ENCODE results near the gene FNDC5. TPM values are rescaled to one million over a fixed set of nuclear protein-coding genes. Genes with fewer than 3 reads are reported as not detected.

The FNDC5 gene
- total and polyA plus RNA-seq, 2 of the 13 experiments (the other 11 are each of a cell fraction or from before 2014, with no cell fraction given), result 1.4 to 3.1 TPM

GRCh38 chr1:32817815-32818786 is 52.6 kb downstream of the FNDC5 start (continued):
- TF ChIP-seq ZNF513 (CRISPR knock-in tag; conservative IDR thresholded peaks at IDR 0.05), result no peak
- no peak for TF ChIP-seq MBD4 (IDR thresholded peaks at IDR 0.05; ENCODE audit: borderline replicate concordance, low read length)
- no peak for TF ChIP-seq ZBTB44 (CRISPR knock-in tag; IDR thresholded peaks at IDR 0.05)
- TF ChIP-seq CAMTA2 (CRISPR knock-in tag; IDR thresholded peaks at IDR 0.05; ENCODE audit: borderline replicate concordance), result no peak
- TF ChIP-seq ZNF34 (CRISPR knock-in tag; IDR thresholded peaks at IDR 0.05; ENCODE audit: borderline replicate concordance), result no peak
- TF ChIP-seq NR1H2 (CRISPR knock-in tag; IDR thresholded peaks at IDR 0.05; ENCODE audit: borderline replicate concordance, low read depth), result no peak
- TF ChIP-seq ZNF451 (CRISPR knock-in tag; IDR thresholded peaks at IDR 0.05), result peak; percentile 20; the same call in 1 of the 2 replicates
- TF ChIP-seq TAF15 (IDR thresholded peaks at IDR 0.05; ENCODE audit: low read depth, low read length, poor library complexity, severe bottlenecking), result no peak
- TF ChIP-seq ZNF329 (CRISPR knock-in tag; IDR thresholded peaks at IDR 0.05; ENCODE audit: low read depth), result no peak
- TF ChIP-seq ZNF350 (CRISPR knock-in tag; IDR thresholded peaks at IDR 0.05; ENCODE audit: borderline replicate concordance, low read depth), result no peak
- no peak for TF ChIP-seq NCOA2 (CRISPR knock-in tag; IDR thresholded peaks at IDR 0.05)
- TF ChIP-seq DR1 (CRISPR knock-in tag; IDR thresholded peaks at IDR 0.05), result no peak
- TF ChIP-seq ZNF503 (CRISPR knock-in tag; IDR thresholded peaks at IDR 0.05), result no peak
- peak; percentile 1; the same call in 1 of the 2 replicates for TF ChIP-seq ZNF605 (CRISPR knock-in tag; IDR thresholded peaks at IDR 0.05)
- TF ChIP-seq ZNF18 (CRISPR knock-in tag; IDR thresholded peaks at IDR 0.05; ENCODE audit: insufficient replicate concordance), result no peak
- TF ChIP-seq ZFYVE20 (CRISPR knock-in tag; IDR thresholded peaks at IDR 0.05; ENCODE audit: borderline replicate concordance, low read depth), result no peak
- no peak for TF ChIP-seq ZSCAN30 (CRISPR knock-in tag; IDR thresholded peaks at IDR 0.05)
- TF ChIP-seq ZNF841 (CRISPR knock-in tag; IDR thresholded peaks at IDR 0.05; ENCODE audit: borderline replicate concordance), result no peak
- TF ChIP-seq MNT (IDR thresholded peaks at IDR 0.05), result no peak
- TF ChIP-seq ZSCAN12 (CRISPR knock-in tag; IDR thresholded peaks at IDR 0.05), result no peak
